ENCODE data around the gene NIN.
A peak's percentile ranks its signal among the peaks of the same experiment; 100 is the strongest.

The NIN gene

GRCh38 chr14:50778721-50779483 lies 52.1 kb downstream of the NIN start:
- no peaks in the 10 kb centered on the region for H3K9me3 Mint-ChIP-seq
- H3K36me3 Mint-ChIP-seq (ENCODE audit: low read depth) = peaks cover 18% of the 10 kb centered on the region
- H3K27ac Mint-ChIP-seq = peak overlapping the region; percentile 65
- H3K27me3 Mint-ChIP-seq (ENCODE audit: low read depth) = no peaks in the 10 kb centered on the region
- peaks cover 20% of the 10 kb centered on the region for H3K4me1 Mint-ChIP-seq (ENCODE audit: low read depth)
- no peak overlapping the region for H3K4me3 Mint-ChIP-seq

GRCh38 chr14:50776522-50776921 lies 54.4 kb downstream of the NIN start:
- Mint-ChIP-seq H3K27me3 (ENCODE audit: low read depth) (no peaks in the 10 kb centered on the region), H3K9me3 (no peaks in the 10 kb centered on the region), H3K27ac (no peak overlapping the region), H3K4me3 (no peak overlapping the region), H3K36me3 (ENCODE audit: low read depth) (peaks cover 32% of the 10 kb centered on the region), H3K4me1 (ENCODE audit: low read depth) (peaks cover 20% of the 10 kb centered on the region)

DNA sequence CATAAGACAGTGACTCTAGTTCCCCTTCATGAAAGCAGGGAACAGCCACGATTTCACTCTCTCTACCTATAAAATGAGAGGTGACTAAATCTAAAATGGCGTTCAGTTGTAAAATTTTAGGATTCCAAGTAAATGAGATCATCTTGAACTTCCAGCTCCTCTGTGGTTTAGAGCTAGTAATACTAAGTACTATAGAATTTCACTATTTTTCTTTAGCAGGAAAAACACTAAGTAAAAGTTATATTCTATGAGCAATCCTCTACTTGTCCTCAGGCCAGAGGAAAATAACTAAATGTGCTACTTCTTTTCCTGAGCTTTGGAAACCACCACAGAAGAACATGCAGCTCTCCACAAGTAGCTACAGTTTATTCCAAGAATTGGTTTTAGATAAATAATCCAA lies 55.6 kb downstream of the NIN start:
- Mint-ChIP-seq H3K36me3 (ENCODE audit: low read depth) (peaks cover 33% of the 10 kb centered on the region), H3K27ac (no peak overlapping the region), H3K4me3 (no peak overlapping the region)

DNA sequence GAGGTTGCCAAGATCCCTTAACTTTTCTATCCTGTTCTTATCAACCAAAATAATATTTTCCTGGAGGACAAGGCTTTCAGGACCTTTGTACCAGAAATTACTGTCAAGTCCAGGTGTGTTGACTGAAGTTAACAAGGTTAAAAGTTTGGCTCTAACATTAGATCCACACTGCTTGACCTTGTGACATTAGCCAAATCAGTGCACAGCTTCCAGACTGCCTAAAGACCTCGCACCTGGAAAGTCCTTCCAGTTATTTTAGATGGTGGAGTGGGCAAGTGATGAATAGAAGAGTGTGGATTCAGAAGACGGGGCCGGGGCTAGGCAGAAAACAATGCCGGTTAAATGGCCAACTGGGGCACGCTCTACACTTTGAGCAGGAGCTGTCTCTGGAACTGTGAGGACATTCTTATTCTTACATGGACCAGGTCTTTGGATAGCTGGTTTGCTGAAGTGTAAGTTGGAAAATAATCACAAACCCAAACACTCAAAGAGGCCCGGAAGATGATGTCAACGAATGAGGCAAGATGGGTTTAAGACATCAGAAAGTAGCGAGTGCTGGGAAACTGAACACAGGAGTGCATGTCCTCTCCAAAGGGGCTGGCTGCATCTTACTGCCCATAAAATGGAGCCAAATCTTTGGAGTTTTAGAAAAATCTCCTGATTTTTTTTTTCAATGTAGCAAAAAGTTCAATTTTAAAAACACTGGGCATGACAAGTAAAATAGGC lies 56.3 kb downstream of the NIN start:
- Mint-ChIP-seq H3K9me3 (no peaks in the 10 kb centered on the region), H3K4me3 (no peak overlapping the region), H3K27ac (no peak overlapping the region), H3K36me3 (ENCODE audit: low read depth) (peaks cover 37% of the 10 kb centered on the region), H3K4me1 (ENCODE audit: low read depth) (peaks cover 20% of the 10 kb centered on the region), H3K27me3 (ENCODE audit: low read depth) (no peaks in the 10 kb centered on the region)

More for the DNA sequence above, 55.6 kb downstream of the NIN start:
- H3K27me3 Mint-ChIP-seq (ENCODE audit: low read depth) = no peaks in the 10 kb centered on the region
- H3K9me3 Mint-ChIP-seq = no peaks in the 10 kb centered on the region
- peaks cover 20% of the 10 kb centered on the region for H3K4me1 Mint-ChIP-seq (ENCODE audit: low read depth)

GRCh38 chr14:50773632-50774541 lies 57.1 kb downstream of the NIN start:
- no peak overlapping the region for H3K4me3 Mint-ChIP-seq
- H3K27ac Mint-ChIP-seq = peak overlapping the region; percentile 24
- H3K9me3 Mint-ChIP-seq = no peaks in the 10 kb centered on the region
- peaks cover 40% of the 10 kb centered on the region for H3K36me3 Mint-ChIP-seq (ENCODE audit: low read depth)
- H3K4me1 Mint-ChIP-seq (ENCODE audit: low read depth) = peaks cover 16% of the 10 kb centered on the region
- no peaks in the 10 kb centered on the region for H3K27me3 Mint-ChIP-seq (ENCODE audit: low read depth)

DNA sequence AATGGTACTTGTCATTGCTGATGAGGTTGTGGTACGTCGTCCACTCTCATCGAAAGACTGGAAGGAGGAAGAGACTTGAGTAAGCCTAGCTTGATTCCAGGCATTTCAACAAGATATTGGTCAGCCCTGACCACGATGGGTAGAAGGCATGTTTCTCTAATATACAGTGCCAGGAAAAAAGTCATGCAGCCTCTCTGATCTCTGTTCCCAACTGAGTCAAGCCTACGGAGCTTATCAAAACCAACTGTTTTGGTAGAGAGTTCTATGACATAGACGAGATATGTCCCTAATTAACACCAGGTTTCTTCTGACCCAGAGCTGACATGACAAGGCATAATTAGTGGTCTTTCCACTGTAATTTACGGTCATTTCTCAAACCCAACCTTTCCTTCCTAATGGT lies 58.5 kb downstream of the NIN start:
- Mint-ChIP-seq H3K27ac (no peak overlapping the region), H3K27me3 (ENCODE audit: low read depth) (no peaks in the 10 kb centered on the region), H3K9me3 (no peaks in the 10 kb centered on the region), H3K4me3 (no peak overlapping the region), H3K36me3 (ENCODE audit: low read depth) (peaks cover 50% of the 10 kb centered on the region), H3K4me1 (ENCODE audit: low read depth) (peaks cover 11% of the 10 kb centered on the region)

GRCh38 chr14:50770586-50770985 lies 60.4 kb downstream of the NIN start:
- Mint-ChIP-seq H3K9me3 (no peaks in the 10 kb centered on the region), H3K36me3 (ENCODE audit: low read depth) (peaks cover 50% of the 10 kb centered on the region)

DNA sequence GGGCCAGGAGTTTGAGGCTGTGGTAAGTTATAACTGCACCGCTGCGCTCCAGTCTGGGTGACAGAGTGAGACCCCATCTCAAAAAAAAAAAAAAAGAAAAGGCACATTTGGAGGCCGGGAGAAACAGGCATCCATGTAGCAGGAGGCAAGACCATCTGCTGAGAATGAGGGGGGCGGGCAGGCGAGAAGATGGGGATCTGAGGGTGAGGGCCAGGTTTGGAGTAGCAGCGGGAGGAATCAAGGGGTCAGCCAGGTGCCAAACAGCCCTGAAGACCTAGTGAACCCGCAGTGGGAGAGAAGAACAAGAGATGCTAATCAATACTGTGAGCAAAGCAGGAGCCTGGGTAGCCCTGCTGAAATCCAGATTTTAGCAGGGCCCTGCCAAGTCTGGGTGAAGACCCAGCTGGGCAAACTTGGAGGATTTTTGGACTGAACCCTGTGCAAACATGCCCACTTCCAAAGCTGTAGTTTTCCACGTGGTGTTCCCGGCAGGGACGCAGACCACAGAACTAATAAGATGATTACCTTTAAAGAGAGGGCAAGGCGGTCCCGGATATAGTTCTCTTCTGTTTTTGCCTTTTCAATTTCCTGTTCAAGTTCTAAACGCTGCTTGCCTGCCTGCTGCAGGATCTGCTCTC lies 61.0 kb downstream of the NIN start:
- Mint-ChIP-seq H3K4me3 (no peak overlapping the region), H3K27ac (no peak overlapping the region), H3K4me1 (ENCODE audit: low read depth) (peaks cover 8% of the 10 kb centered on the region), H3K9me3 (no peaks in the 10 kb centered on the region), H3K36me3 (ENCODE audit: low read depth) (peaks cover 52% of the 10 kb centered on the region), H3K27me3 (ENCODE audit: low read depth) (no peaks in the 10 kb centered on the region)

More at GRCh38 chr14:50770586-50770985, 60.4 kb downstream of the NIN start:
- peaks cover 8% of the 10 kb centered on the region for H3K4me1 Mint-ChIP-seq (ENCODE audit: low read depth)
- no peaks in the 10 kb centered on the region for H3K27me3 Mint-ChIP-seq (ENCODE audit: low read depth)
- H3K27ac Mint-ChIP-seq = no peak overlapping the region
- no peak overlapping the region for H3K4me3 Mint-ChIP-seq

- H3K4me3 Mint-ChIP-seq = no peak overlapping the region
- no peaks in the 10 kb centered on the region for H3K9me3 Mint-ChIP-seq
- H3K36me3 Mint-ChIP-seq (ENCODE audit: low read depth) = peaks cover 51% of the 10 kb centered on the region
- H3K4me1 Mint-ChIP-seq (ENCODE audit: low read depth) = peaks cover 2% of the 10 kb centered on the region
- no peaks in the 10 kb centered on the region for H3K27me3 Mint-ChIP-seq (ENCODE audit: low read depth)
- no peak overlapping the region for H3K27ac Mint-ChIP-seq
These were observed 62.3 kb downstream of the NIN start for GRCh38 chr14:50768680-50769079.

- Mint-ChIP-seq H3K27ac (no peak overlapping the region), H3K36me3 (ENCODE audit: low read depth) (peaks cover 61% of the 10 kb centered on the region)
These were observed 64.5 kb downstream of the NIN start for GRCh38 chr14:50766338-50766886.

DNA sequence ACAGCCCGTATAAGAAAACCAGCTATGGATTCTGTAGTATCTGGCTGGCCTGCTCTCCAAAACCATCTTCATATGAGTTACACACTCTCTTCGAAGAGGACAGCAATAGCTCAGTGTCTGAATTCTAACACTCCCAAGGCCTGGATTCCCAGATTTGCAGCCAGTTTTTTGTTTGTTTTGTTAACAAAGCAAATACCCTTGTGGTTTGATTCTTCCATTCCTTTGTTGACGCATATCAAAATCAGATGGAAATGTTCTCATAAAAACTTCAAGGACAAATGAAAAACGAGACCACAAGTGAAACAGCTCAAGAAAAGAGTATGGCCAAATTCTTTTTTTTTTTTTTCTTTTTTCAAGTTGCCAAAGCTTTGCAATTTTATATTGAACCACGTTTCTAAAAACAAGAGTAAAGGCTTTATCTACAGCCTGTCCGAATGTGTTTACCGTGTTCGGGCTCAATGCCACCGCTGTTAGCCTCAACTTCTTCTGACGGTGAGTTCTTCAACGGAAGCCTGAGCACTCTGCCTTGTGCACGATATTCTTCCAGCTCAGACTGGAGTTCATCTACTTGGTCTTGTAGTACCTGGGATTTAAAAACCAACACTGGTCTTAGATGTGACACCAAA lies 67.5 kb downstream of the NIN start:
- H3K4me3 Mint-ChIP-seq = no peak overlapping the region
- no peaks in the 10 kb centered on the region for H3K27me3 Mint-ChIP-seq (ENCODE audit: low read depth)
- H3K4me1 Mint-ChIP-seq (ENCODE audit: low read depth) = peaks cover 13% of the 10 kb centered on the region
- no peak overlapping the region for H3K27ac Mint-ChIP-seq
- H3K36me3 Mint-ChIP-seq (ENCODE audit: low read depth) = peaks cover 66% of the 10 kb centered on the region
- no peaks in the 10 kb centered on the region for H3K9me3 Mint-ChIP-seq

More at GRCh38 chr14:50766338-50766886, 64.5 kb downstream of the NIN start:
- Mint-ChIP-seq H3K4me1 (ENCODE audit: low read depth) (peaks cover 10% of the 10 kb centered on the region), H3K4me3 (no peak overlapping the region), H3K9me3 (no peaks in the 10 kb centered on the region), H3K27me3 (ENCODE audit: low read depth) (no peaks in the 10 kb centered on the region)

- Mint-ChIP-seq H3K27me3 (ENCODE audit: low read depth) (no peaks in the 10 kb centered on the region), H3K9me3 (no peaks in the 10 kb centered on the region), H3K4me1 (ENCODE audit: low read depth) (peaks cover 13% of the 10 kb centered on the region), H3K36me3 (ENCODE audit: low read depth) (peaks cover 60% of the 10 kb centered on the region), H3K4me3 (no peak overlapping the region), H3K27ac (no peak overlapping the region)
These were observed 68.0 kb downstream of the NIN start for GRCh38 chr14:50762931-50763300.

GRCh38 chr14:50762001-50762930 lies 68.7 kb downstream of the NIN start:
- H3K9me3 Mint-ChIP-seq = no peaks in the 10 kb centered on the region
- H3K27ac Mint-ChIP-seq = no peak overlapping the region
- peaks cover 13% of the 10 kb centered on the region for H3K4me1 Mint-ChIP-seq (ENCODE audit: low read depth)
- peaks cover 59% of the 10 kb centered on the region for H3K36me3 Mint-ChIP-seq (ENCODE audit: low read depth)
- H3K4me3 Mint-ChIP-seq = no peak overlapping the region
- no peaks in the 10 kb centered on the region for H3K27me3 Mint-ChIP-seq (ENCODE audit: low read depth)

Data from T-helper 1 cell treated with Interleukin-12 subunit alpha and Interleukin-12 subunit beta and Interleukin-4 antibody, amounts not matched to agents 30 μg/mL and 1 μg/mL, for 36 hours (primary cell).